HepG2 (cell line): ENCODE data around the gene TRIM27. TPM values are rescaled to one million over a fixed set of nuclear protein-coding genes. Genes with fewer than 3 reads are reported as not detected.

Source experiments
- ARNT2 ChIP-seq: sonication (generic); formaldehyde crosslinking; IDR thresholded peaks from 2 replicates; pipeline ENCODE4 v1.8.0; 2022; ENCODE audit warnings: mild to moderate bottlenecking, low read depth, missing genetic modification reagents, moderate library complexity
- ARNTL ChIP-seq: sonication (generic); formaldehyde crosslinking; IDR thresholded peaks from 2 replicates; pipeline ENCODE4 v1.4.0; 2020; ENCODE audit warnings: mild to moderate bottlenecking, missing genetic modification reagents
- HNRNPLL ChIP-seq: fragments of 200-400 bp; formaldehyde crosslinking; IDR thresholded peaks from 2 replicates; pipeline ENCODE4 v1.6.1; 2017; ENCODE audit warnings: mild to moderate bottlenecking, low read depth, low read length; ENCODE audit not compliant: poor library complexity, severe bottlenecking
- MED13 ChIP-seq: sonication (generic); formaldehyde crosslinking; IDR thresholded peaks from 2 replicates; pipeline ENCODE4 v1.5.0; 2020; ENCODE audit warnings: missing genetic modification reagents
- MEIS1 ChIP-seq: sonication (generic); formaldehyde crosslinking; IDR thresholded peaks from 2 replicates; pipeline ENCODE4 v1.9.0; 2021; ENCODE audit warnings: mild to moderate bottlenecking, missing genetic modification reagents, moderate library complexity, borderline replicate concordance
- NONO ChIP-seq, 2 experiments: fragments of 450-650 bp in 1 of 2; sonication (generic) in 1 of 2; formaldehyde crosslinking in 1 of 2; IDR thresholded peaks in 1 of 2; conservative IDR thresholded peaks in 1 of 2; 2 replicates each; pipeline versions ENCODE4 v1.6.1 to v1.8.0; 2017 to 2022; ENCODE audit warnings: mild to moderate bottlenecking in 1 of 2, missing genetic modification reagents in 1 of 2, moderate library complexity in 1 of 2
- NR2F2 ChIP-seq: IDR thresholded peaks from 2 replicates; pipeline ENCODE4 v1.6.1; 2012; ENCODE audit warnings: low read depth, inconsistent platforms, borderline replicate concordance
- PBX3 ChIP-seq: sonication (generic); formaldehyde crosslinking; IDR thresholded peaks from 2 replicates; pipeline ENCODE4 v1.8.1; 2023; ENCODE audit warnings: missing genetic modification reagents, inconsistent platforms, borderline replicate concordance
- ZBTB2 ChIP-seq: sonication (generic); formaldehyde crosslinking; IDR thresholded peaks from 2 replicates; pipeline ENCODE4 v1.8.0; 2022; ENCODE audit warnings: low read depth, missing genetic modification reagents
- ZGPAT ChIP-seq: IDR thresholded peaks from 2 replicates; pipeline ENCODE4 v1.6.1; 2016; ENCODE audit warnings: mild to moderate bottlenecking
- ZNF317 ChIP-seq: sonication (generic); formaldehyde crosslinking; IDR thresholded peaks from 2 replicates; pipeline ENCODE4 v1.5.0; 2020; ENCODE audit warnings: mild to moderate bottlenecking, missing genetic modification reagents
- ZNF549 ChIP-seq: sonication (generic); formaldehyde crosslinking; IDR thresholded peaks from 2 replicates; pipeline ENCODE4 v1.5.0; 2020; ENCODE audit warnings: missing genetic modification reagents
- ZNF563 ChIP-seq: sonication (generic); formaldehyde crosslinking; IDR thresholded peaks from 2 replicates; pipeline ENCODE4 v1.8.0; 2022; ENCODE audit warnings: mild to moderate bottlenecking, moderate library complexity, missing genetic modification reagents
- ZNF605 ChIP-seq: sonication (generic); formaldehyde crosslinking; IDR thresholded peaks from 2 replicates; pipeline ENCODE4 v1.8.0; 2022; ENCODE audit warnings: mild to moderate bottlenecking, missing genetic modification reagents
- ZNF879 ChIP-seq: sonication (generic); formaldehyde crosslinking; IDR thresholded peaks from 2 replicates; pipeline ENCODE4 v1.8.1; 2023; ENCODE audit warnings: missing genetic modification reagents
- polyA plus RNA-seq, 8 experiments: library from polyadenylated mRNA; depleted of rRNA in 3 of 8; stranded (reverse) in 7 of 8; unstranded in 1 of 8; fragments of >200 nt; fragmentation: Illumina TruSeq in 4 of 8; extraction: Trizol in 4 of 8; gene quantifications; 2 replicates each; pipeline versions ENCODE4 v1.2.1 to v1.2.3, GENCODE V29; 2011 to 2016; ENCODE audit warnings: low read depth in 4 of 8, missing spikeins in 1 of 8, mixed read lengths in 1 of 8; ENCODE audit not compliant: insufficient read depth in 1 of 8
- total RNA-seq, 5 experiments: library from RNA; depleted of rRNA; stranded (reverse); fragments of >200 nt; fragmentation: Illumina TruSeq; extraction: Trizol; gene quantifications; 2 replicates each; pipeline ENCODE4 v1.2.3, GENCODE V29; 2016; ENCODE audit warnings: low read depth in 1 of 5
- TF ChIP-seq, protein P1 (sequence below): sonication (generic); formaldehyde crosslinking; IDR thresholded peaks from 2 replicates; pipeline ENCODE4 v1.4.0; 2020; ENCODE audit warnings: missing genetic modification reagents
- TF ChIP-seq, protein P2 (sequence below): IDR thresholded peaks from 2 replicates; pipeline ENCODE4 v1.4.0; 2020; ENCODE audit warnings: mild to moderate bottlenecking, missing genetic modification reagents
- TF ChIP-seq, protein P3 (sequence below): sonication (generic); formaldehyde crosslinking; IDR thresholded peaks from 2 replicates; pipeline ENCODE4 v1.4.0; 2020; ENCODE audit warnings: missing genetic modification reagents, borderline replicate concordance

The TRIM27 gene
- total and polyA plus RNA-seq, 2 of the 13 experiments (the other 11 are each of a cell fraction or from before 2014, with no cell fraction given), result 88.6 to 112 TPM

DNA sequence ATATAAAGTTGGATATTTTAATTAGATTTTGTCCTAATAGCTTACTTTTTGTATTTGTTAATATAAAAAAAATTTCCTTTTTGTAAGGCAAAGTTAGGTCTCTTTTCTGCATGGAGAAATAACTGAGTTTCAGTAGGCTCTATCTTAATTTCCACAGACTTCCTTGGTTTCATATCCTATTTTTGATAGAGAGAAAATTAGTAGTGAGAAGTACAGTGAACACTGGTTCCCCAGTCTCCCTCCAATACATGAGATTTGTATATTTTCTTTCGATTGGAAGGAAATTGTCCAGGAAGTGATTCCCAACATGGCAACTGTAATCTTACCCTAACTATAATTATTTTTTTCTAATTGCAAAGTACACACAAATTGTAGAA lies 26.4 kb downstream of the TRIM27 start (continued):
- no peak for TF ChIP-seq ZNF317 (CRISPR knock-in tag)
- TF ChIP-seq, protein P1, sequence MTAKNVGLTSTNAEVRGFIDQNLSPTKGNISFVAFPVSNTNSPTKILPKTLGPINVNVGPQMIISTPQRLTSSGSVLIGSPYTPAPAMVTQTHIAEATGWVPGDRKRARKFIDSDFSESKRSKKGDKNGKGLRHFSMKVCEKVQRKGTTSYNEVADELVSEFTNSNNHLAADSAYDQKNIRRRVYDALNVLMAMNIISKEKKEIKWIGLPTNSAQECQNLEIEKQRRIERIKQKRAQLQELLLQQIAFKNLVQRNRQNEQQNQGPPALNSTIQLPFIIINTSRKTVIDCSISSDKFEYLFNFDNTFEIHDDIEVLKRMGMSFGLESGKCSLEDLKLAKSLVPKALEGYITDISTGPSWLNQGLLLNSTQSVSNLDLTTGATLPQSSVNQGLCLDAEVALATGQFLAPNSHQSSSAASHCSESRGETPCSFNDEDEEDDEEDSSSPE (CRISPR knock-in tag), result no peak
- TF ChIP-seq NR2F2, result no peak
- no peak for TF ChIP-seq MEIS1 (CRISPR knock-in tag)
- 0 out of 2 replicates have a peak, but pooled peaks have one; percentile 36 for TF ChIP-seq PBX3
- 0 out of 2 replicates have a peak, but pooled peaks have one; percentile 33 for TF ChIP-seq ZNF549 (CRISPR knock-in tag)
- no peak for TF ChIP-seq NONO (IDR thresholded peaks at IDR 0.05)
- TF ChIP-seq NONO (CRISPR knock-in tag; conservative IDR thresholded peaks at IDR 0.05), result 0 out of 2 replicates have a peak, but pooled peaks have one; percentile 7
- TF ChIP-seq MED13, result no peak
- TF ChIP-seq, protein P2, sequence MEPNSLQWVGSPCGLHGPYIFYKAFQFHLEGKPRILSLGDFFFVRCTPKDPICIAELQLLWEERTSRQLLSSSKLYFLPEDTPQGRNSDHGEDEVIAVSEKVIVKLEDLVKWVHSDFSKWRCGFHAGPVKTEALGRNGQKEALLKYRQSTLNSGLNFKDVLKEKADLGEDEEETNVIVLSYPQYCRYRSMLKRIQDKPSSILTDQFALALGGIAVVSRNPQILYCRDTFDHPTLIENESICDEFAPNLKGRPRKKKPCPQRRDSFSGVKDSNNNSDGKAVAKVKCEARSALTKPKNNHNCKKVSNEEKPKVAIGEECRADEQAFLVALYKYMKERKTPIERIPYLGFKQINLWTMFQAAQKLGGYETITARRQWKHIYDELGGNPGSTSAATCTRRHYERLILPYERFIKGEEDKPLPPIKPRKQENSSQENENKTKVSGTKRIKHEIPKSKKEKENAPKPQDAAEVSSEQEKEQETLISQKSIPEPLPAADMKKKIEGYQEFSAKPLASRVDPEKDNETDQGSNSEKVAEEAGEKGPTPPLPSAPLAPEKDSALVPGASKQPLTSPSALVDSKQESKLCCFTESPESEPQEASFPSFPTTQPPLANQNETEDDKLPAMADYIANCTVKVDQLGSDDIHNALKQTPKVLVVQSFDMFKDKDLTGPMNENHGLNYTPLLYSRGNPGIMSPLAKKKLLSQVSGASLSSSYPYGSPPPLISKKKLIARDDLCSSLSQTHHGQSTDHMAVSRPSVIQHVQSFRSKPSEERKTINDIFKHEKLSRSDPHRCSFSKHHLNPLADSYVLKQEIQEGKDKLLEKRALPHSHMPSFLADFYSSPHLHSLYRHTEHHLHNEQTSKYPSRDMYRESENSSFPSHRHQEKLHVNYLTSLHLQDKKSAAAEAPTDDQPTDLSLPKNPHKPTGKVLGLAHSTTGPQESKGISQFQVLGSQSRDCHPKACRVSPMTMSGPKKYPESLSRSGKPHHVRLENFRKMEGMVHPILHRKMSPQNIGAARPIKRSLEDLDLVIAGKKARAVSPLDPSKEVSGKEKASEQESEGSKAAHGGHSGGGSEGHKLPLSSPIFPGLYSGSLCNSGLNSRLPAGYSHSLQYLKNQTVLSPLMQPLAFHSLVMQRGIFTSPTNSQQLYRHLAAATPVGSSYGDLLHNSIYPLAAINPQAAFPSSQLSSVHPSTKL, result no peak
- TF ChIP-seq, protein P3, sequence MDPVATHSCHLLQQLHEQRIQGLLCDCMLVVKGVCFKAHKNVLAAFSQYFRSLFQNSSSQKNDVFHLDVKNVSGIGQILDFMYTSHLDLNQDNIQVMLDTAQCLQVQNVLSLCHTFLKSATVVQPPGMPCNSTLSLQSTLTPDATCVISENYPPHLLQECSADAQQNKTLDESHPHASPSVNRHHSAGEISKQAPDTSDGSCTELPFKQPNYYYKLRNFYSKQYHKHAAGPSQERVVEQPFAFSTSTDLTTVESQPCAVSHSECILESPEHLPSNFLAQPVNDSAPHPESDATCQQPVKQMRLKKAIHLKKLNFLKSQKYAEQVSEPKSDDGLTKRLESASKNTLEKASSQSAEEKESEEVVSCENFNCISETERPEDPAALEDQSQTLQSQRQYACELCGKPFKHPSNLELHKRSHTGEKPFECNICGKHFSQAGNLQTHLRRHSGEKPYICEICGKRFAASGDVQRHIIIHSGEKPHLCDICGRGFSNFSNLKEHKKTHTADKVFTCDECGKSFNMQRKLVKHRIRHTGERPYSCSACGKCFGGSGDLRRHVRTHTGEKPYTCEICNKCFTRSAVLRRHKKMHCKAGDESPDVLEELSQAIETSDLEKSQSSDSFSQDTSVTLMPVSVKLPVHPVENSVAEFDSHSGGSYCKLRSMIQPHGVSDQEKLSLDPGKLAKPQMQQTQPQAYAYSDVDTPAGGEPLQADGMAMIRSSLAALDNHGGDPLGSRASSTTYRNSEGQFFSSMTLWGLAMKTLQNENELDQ, result no peak
- TF ChIP-seq ZGPAT, result no peak
- no peak for TF ChIP-seq ARNT2 (CRISPR knock-in tag)
- no peak for TF ChIP-seq ZNF563 (CRISPR knock-in tag)
- TF ChIP-seq ARNTL (CRISPR knock-in tag), result no peak
- TF ChIP-seq ZNF605 (CRISPR knock-in tag), result no peak
- no peak for TF ChIP-seq ZNF879 (CRISPR knock-in tag)
- TF ChIP-seq HNRNPLL, result no peak
- TF ChIP-seq ZBTB2, result no peak
